GM18502 (cell line): ENCODE data around the gene TNN.
A peak's percentile ranks its signal among the peaks of the same experiment; 100 is the strongest.
"Not testable (repeated sequence)": the region's sequence is repeated elsewhere in the genome, so short reads cannot be mapped to it uniquely, and the experiment has no call there.

Experiments used
- ATAC-seq: cut with Tn5 transposase; IDR thresholded peaks from one replicate; pipeline ENCODE4 v1.9.1; 2021; ENCODE audit warnings: mild to moderate bottlenecking; ENCODE audit not compliant: unreplicated experiment, poor library complexity

The TNN gene

GRCh38 chr1:175067362-175068106 is at the start of gene TNN:
TNN (plus strand) TSS chr1:175067833; CDS start chr1:175077419, 9,586 bp downstream.
- ATAC-seq, result no peak

GRCh38 chr1:175019524-175019923 is 48.1 kb upstream of the TNN start:
- no peak for ATAC-seq

GRCh38 chr1:175023043-175023921 is 44.4 kb upstream of the TNN start, which contains the start of gene MRPS14:
MRPS14 (minus strand) TSS chr1:175023425; CDS start chr1:175023408, 17 bp downstream.
- ATAC-seq, result peak; percentile 94

GRCh38 chr1:175023922-175024242 is 43.8 kb upstream of the TNN start:
- not testable (repeated sequence) for ATAC-seq

GRCh38 chr1:175024773-175025172 is 42.9 kb upstream of the TNN start:
- ATAC-seq, result no peak

GRCh38 chr1:175033953-175034352 is 33.7 kb upstream of the TNN start:
- ATAC-seq, result no peak

GRCh38 chr1:175034775-175035174 is 32.9 kb upstream of the TNN start:
- no peak for ATAC-seq

- ATAC-seq, result no peak
Observed at GRCh38 chr1:175035865-175036264, 31.8 kb upstream of the TNN start.

GRCh38 chr1:175036476-175036875 is 31.2 kb upstream of the TNN start:
- ATAC-seq, result no peak

- ATAC-seq, result no peak
Observed at GRCh38 chr1:175037416-175037815, 30.2 kb upstream of the TNN start.

GRCh38 chr1:175040324-175040879 is 27.2 kb upstream of the TNN start:
- no peak for ATAC-seq

- ATAC-seq, result no peak
Observed at GRCh38 chr1:175042650-175043049, 25.0 kb upstream of the TNN start.

GRCh38 chr1:175043824-175044223 is 23.8 kb upstream of the TNN start:
- no peak for ATAC-seq

- not testable (repeated sequence) for ATAC-seq
Observed at GRCh38 chr1:175044591-175044990, 23.0 kb upstream of the TNN start.

- ATAC-seq, result no peak
Observed at GRCh38 chr1:175045097-175045496, 22.5 kb upstream of the TNN start.

- no peak for ATAC-seq
Observed at GRCh38 chr1:175045519-175045918, 22.1 kb upstream of the TNN start.

- no peak for ATAC-seq
Observed at GRCh38 chr1:175050992-175051391, 16.6 kb upstream of the TNN start.

GRCh38 chr1:175054736-175055135 is 12.9 kb upstream of the TNN start:
- ATAC-seq, result no peak

GRCh38 chr1:175062339-175062738 is 5.3 kb upstream of the TNN start:
- ATAC-seq, result no peak

- ATAC-seq, result no peak
Observed at GRCh38 chr1:175062858-175063257, 4.8 kb upstream of the TNN start.

- no peak for ATAC-seq
Observed at GRCh38 chr1:175070818-175071217, 3.2 kb downstream of the TNN start.
